ENCODE results near the gene PCP4L1.

PCP4L1 gene

GRCh38 chr1:161229896-161230295 lies 28.6 kb upstream of the PCP4L1 start:
- peak; percentile 25 for TF ChIP-seq CTCF (conservative IDR thresholded peaks at IDR 0.05; ENCODE audit: low read depth, low read length)
- DNase-seq (ENCODE audit: low read depth) = peak; percentile 25
- no peak overlapping the region for H3K4me3 ChIP-seq (ENCODE audit: low read depth, low read length)

GRCh38 chr1:161230762-161231161 lies 27.8 kb upstream of the PCP4L1 start:
- TF ChIP-seq CTCF (conservative IDR thresholded peaks at IDR 0.05; ENCODE audit: low read depth, low read length) = no peak
- DNase-seq (ENCODE audit: low read depth) = no peak
- H3K4me3 ChIP-seq (ENCODE audit: low read depth, low read length) = no peak overlapping the region

GRCh38 chr1:161233102-161233501 lies 25.4 kb upstream of the PCP4L1 start:
- no peak overlapping the region for H3K4me3 ChIP-seq (ENCODE audit: low read depth, low read length)
- no peak for DNase-seq (ENCODE audit: low read depth)
- TF ChIP-seq CTCF (conservative IDR thresholded peaks at IDR 0.05; ENCODE audit: low read depth, low read length) = no peak

- TF ChIP-seq CTCF (conservative IDR thresholded peaks at IDR 0.05; ENCODE audit: low read depth, low read length) = no peak
- DNase-seq (ENCODE audit: low read depth) = no peak
- H3K4me3 ChIP-seq (ENCODE audit: low read depth, low read length) = no peak overlapping the region
Measured at GRCh38 chr1:161235957-161236775, 22.4 kb upstream of the PCP4L1 start.

GRCh38 chr1:161238039-161238473 lies 20.5 kb upstream of the PCP4L1 start, which contains the start of gene NR1I3:
TSS of gene NR1I3 (minus strand) at chr1:161238203. CDS start at chr1:161236565, 1,638 bp downstream.
- TF ChIP-seq CTCF (conservative IDR thresholded peaks at IDR 0.05; ENCODE audit: low read depth, low read length) = no peak
- DNase-seq (ENCODE audit: low read depth) = no peak
- H3K4me3 ChIP-seq (ENCODE audit: low read depth, low read length) = no peak within 1 kb of the TSS

GRCh38 chr1:161241682-161242081 lies 16.9 kb upstream of the PCP4L1 start:
- DNase-seq (ENCODE audit: low read depth) = no peak
- no peak for TF ChIP-seq CTCF (conservative IDR thresholded peaks at IDR 0.05; ENCODE audit: low read depth, low read length)
- H3K4me3 ChIP-seq (ENCODE audit: low read depth, low read length) = no peak overlapping the region

- H3K4me3 ChIP-seq (ENCODE audit: low read depth, low read length) = no peak overlapping the region
- TF ChIP-seq CTCF (conservative IDR thresholded peaks at IDR 0.05; ENCODE audit: low read depth, low read length) = no peak
- no peak for DNase-seq (ENCODE audit: low read depth)
Measured at GRCh38 chr1:161242313-161242712, 16.2 kb upstream of the PCP4L1 start.
